Activated CD8-positive, alpha-beta memory T cell treated with anti-CD3 and anti-CD28 coated beads, Interleukin-2, amount 50 U/mL, for 48 hours (primary cell): Measurements from ENCODE around the gene MYG1.
"Not testable (repeated sequence)": the region's sequence is repeated elsewhere in the genome, so short reads cannot be mapped to it uniquely, and the experiment has no call there.

Experiments
- DNase-seq: peaks from one replicate; pipeline ENCODE4 v3.0.0-alpha.2; 2020

Gene MYG1

GRCh38 chr12:53330671-53331070, 31.2 kb downstream of the MYG1 start:
- no peak for DNase-seq

GRCh38 chr12:53332339-53332738, 32.8 kb downstream of the MYG1 start:
- DNase-seq, result not testable (repeated sequence)

DNA sequence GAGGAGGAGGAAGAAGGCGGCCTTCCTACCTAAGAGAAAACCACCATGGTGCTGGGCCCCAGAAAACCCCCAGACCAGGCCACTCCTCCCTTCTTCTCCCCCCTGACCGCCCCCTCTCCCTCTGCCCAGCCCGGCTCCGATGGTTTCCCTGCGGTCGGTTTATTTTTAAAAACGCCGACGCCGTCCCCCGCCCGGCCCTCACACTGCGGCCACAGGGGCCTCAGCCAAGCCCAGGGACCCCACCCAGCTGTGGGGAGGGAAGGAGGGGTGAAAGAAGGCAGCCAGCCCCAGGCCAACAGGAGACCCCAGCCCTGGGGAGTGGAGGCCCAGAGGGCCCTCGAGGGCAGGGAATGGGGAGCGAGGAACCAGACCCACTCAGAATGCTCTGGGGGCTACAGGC, 33.2 kb downstream of the MYG1 start:
- no peak for DNase-seq

DNA sequence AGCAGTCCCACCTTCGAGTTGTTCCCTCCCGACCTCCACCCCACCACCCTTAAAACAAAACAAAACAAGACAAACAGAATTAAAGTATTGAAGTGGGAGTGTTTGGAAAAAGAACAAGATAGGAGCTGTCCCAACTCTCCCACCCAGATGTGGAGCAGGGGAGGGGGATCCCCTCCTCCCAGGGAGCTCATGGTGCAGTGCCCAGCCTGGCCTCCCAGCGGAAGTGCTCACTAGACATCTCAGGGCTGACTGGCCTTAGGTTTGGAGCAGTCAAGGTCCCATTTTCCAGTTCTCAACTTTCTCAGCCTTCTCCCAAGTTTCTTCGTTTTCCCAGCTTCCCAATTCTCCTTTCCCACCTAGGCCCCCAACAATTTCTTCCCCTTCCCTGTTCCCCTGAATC, 33.8 kb downstream of the MYG1 start:
- no peak for DNase-seq

- DNase-seq, result no peak
These were observed 34.4 kb downstream of the MYG1 start for GRCh38 chr12:53333845-53334244.

GRCh38 chr12:53334822-53335221, 35.3 kb downstream of the MYG1 start:
- no peak for DNase-seq

DNA sequence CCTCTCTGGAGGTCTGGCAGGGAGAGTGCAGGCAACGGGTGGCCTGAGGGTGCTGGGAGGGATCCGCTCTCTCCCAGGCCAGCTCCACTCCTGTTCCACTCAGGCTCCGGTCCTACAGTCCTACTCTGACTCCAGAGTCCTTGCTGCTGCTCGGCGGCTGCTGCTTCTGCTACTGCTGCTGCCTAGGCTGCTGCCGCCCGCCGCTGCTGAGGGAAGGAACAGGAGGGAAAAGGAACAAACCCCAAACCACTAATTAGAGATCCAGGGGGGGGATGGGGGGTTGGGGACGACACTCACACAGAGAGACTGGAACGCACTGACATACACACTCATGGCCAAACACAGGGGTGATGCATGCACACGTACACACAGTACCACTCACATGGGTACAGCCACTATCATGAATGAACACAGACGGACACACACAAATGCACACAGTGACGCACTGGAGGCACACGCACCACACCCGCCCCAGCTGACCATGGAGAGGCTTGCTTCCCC, 36.7 kb downstream of the MYG1 start, which contains the start of gene SP7:
Gene SP7 (minus strand): TSS at position 174 of the 501 bp plus-strand sequence. CDS start 708 bp downstream, outside the sequence.
- DNase-seq, result no peak

- no peak for DNase-seq
These were observed 38.5 kb downstream of the MYG1 start for GRCh38 chr12:53338017-53338416.

- no peak for DNase-seq
These were observed 39.4 kb downstream of the MYG1 start for GRCh38 chr12:53338916-53339315.

DNA sequence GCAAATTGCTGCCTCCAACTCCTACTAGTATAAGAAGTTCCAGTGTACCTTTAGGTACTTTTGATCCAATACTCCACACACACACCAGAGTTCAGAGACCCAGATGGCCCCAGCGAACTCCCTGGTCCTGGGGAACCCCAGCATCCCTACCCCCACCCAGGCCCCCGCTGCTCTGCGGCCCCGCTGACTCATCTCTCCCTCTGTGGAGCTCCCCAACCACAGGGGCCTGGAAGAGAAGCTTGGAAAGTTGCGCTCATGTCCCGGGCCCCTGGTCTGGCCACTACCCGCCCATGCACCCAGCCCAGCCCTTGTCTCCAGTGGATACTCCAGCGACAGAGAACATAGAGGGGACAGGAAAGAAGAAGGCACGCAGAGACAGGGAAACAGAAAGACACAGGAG, 40.9 kb downstream of the MYG1 start:
- DNase-seq, result no peak

- DNase-seq, result no peak
These were observed 44.0 kb downstream of the MYG1 start for GRCh38 chr12:53343449-53343848.

GRCh38 chr12:53343969-53344368, 44.5 kb downstream of the MYG1 start:
- DNase-seq, result no peak

DNA sequence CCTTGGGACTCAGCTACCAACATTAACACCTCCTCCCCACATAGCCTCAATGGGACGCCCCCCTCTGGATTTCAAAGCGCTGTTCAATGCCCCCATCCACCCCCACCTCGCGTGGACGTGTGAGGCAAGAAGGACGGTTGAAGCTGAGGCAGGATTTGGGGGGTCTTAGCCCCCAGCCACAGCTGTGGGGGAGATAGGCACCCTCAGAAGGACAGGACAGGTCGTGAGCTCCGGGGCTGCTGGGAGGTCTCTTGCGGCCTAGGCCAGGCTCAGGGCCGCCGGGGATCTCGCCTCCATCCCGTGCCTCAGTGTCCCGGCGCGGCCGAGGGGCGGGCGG, 45.0 kb downstream of the MYG1 start:
- DNase-seq, result no peak

DNA sequence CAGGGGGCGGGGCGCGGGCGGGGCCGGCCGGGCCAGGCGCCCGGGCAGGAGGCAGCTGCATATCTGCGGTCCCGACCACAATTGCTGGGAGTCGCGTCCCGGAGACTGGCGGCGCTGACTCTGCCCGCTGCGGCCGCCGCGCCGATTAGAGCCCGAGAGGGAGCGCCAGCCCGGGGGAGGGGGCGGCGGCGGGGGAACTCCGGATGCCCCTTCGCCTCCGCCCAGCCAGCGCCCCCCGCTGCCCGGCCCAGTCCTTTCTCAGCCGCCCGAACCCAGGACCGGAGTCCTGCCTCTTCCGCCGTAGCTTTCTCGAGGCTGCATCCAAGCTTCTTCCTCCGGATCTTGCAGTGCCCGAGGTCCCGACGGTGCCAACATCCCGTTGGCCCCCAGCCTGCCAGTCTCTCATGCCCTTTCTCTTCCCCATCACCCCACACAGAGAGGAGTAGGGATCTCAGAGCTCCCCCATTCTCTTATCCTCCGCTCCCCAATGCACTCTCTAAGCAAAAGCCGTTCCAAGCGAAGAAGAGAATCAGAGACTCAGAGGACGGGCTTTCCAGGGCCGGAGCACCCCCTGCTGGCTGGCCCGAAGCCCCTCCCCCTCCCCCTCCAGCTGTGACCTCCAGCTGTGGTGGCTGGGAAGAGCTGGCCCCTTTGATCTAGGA, 45.5 kb downstream of the MYG1 start:
- DNase-seq, result peak; percentile 83

DNA sequence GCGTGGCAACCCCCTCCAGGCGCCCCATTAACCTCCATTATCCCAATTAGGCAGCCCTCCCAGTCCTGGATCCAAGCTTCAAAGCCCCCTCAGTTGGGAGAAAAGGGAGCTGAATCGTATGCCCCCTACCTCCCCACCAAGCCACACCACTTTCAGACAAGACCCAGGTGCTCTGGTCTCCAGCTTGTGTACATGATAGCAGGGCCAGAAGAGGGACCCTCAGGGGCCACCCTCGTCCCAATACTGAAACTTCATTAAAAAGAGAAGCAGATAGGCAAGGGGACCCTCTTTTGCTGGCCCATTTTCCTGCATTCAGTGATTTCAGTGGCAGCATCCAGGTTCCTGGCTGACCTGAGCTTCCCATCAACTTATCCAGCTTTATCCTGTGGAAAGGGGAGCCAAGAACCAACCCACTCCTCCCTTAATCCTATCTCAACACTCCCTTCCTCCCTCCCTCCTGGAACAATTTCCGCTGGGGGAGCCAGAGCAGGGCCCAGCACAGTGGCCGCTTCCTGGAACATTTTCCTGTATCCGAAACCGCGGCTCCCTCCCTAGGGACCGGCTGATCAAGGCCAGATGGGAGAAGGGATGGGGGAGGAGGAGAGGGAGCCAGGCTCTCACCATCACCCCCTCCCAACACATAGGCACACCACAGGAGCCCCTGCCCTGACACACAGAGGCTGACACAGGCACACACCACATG, 46.1 kb downstream of the MYG1 start:
- DNase-seq, result no peak

DNA sequence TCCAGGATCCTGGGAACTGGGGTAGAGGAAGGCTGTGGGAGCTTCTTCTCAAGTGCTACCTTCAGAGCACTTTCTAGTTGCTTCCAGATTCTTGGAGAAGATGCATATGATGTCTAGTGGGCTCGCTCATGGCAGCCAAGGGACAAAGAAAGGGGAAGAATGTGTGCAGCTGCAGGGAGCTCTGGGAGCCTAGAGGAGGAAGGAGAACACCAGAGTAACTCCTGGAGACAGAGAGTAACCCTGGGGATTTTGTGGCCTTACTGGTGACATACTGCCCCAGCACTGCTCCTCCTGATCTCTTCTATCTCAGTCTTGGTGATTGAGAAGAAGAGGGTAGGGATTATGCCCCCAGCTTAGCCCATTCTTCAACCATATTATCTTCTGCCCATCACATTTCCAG, 47.0 kb downstream of the MYG1 start:
- DNase-seq, result no peak

GRCh38 chr12:53347905-53348304, 48.4 kb downstream of the MYG1 start:
- DNase-seq, result no peak

DNA sequence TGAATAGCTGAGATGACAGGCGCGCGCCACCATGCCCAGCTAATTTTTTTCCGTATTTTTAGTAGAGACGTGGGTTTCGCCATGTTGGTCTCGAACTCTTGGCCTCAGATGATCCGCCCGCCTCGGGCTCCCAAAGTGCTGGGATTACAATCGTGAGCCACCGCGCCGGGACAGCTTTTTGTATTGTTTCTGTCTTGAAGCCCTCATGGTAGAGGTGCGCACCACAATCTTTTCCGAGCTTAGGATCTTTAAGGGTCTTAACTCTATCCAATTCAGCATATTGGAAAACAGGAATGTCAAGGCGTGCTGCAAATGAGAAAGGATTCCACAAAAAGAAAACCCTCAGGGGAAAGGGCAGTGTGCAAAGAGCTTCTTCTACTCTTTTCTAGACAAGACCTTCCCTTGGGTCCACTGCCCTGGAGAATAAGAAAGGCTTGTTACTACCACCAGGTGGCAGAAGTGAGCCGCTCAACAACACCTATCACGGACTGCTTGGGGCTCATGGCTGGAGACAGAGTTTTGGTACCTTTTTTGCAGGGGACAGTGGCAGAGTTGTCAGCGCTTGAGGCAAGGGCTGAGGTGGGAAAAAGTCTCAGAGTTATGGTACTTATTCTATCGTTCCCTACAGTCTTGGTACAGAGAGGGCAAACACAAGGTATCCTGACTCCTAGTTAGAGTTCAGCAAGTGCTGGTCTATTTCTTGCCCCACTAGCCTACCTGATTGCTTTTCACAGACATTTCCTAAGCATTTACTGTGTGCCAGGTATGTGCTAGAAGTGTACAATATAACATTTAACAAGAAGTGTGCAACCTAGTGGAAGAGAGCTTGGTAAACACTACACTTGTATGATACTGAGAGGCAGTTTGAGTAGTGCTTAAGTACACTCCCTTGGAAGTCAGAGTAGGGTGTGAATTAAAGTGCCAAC, 53.1 kb downstream of the MYG1 start:
- DNase-seq, result peak; percentile 87

GRCh38 chr12:53353257-53353655, 53.8 kb downstream of the MYG1 start:
- no peak for DNase-seq

DNA sequence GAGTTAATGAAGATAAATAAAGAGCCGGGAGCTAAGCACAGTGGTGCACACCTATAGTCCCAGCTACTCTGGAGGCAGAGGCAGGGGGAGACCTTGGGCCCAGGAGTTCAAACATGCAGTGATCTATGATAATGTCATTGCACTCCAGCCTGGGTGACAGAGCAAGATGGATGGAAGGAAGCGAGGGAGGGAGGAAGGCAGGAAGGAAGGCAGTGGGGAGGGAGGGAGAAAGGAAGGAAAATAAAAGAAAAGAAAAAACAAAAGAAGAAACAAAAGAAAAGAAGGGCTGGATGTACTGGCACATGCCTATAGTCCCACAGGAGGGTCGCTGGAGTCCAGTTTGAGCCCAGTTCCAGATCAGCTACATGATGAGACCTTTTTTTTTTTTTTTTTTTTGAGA, 55.6 kb downstream of the MYG1 start:
- DNase-seq, result no peak
